IMR-90 (cell line): ENCODE data around the gene LRRC73. TPM values are rescaled to one million over a fixed set of nuclear protein-coding genes. Genes with fewer than 3 reads are reported as not detected.

ENCODE experiments used
- ATAC-seq: fragments of 200-7000 bp; cut with Tn5 transposase; 2 replicates; pipeline ENCODE4 v1.9.1; 2020; ENCODE audit warnings: low read depth, mild to moderate bottlenecking, moderate library complexity
- BruUV-seq: library from RNA; stranded (reverse); fragments of 400-500 nt; replicated peaks from 2 replicates; lab custom pipeline; 2021; lab: Mats Ljungman, UMichigan
- CTCF ChIA-PET: fragments of 300-600 bp; formaldehyde crosslinking; extraction: SDS; loops from one replicate; lab custom pipeline; 2021; ENCODE audit warnings: antibody characterized with exemption; lab: Yijun Ruan, JAX
- POLR2A ChIA-PET: fragments of 300-600 bp; sonication (Branson Sonifier 250); formaldehyde crosslinking; loops from one replicate; lab custom pipeline; 2022; ENCODE audit warnings: antibody characterized with exemption; ENCODE audit not compliant: unreplicated experiment; lab: Charles Lee
- DNase-seq: peaks from one replicate; pipeline ENCODE4 v3.0.0; 2013
- H2AFZ ChIP-seq: replicated peaks from 2 replicates; pipeline ENCODE3; 2013; ENCODE audit warnings: low read length, mild to moderate bottlenecking; ENCODE audit not compliant: poor library complexity
- H2AK5ac ChIP-seq: 2 replicates; pipeline ENCODE4 v1.6.1; 2013; ENCODE audit warnings: low read depth, low read length, inconsistent platforms
- H2AK9ac ChIP-seq: replicated peaks from 2 replicates; pipeline ENCODE3; 2013; ENCODE audit warnings: mild to moderate bottlenecking, low read depth, low read length, moderate library complexity; ENCODE audit not compliant: poor library complexity
- H2BK120ac ChIP-seq: 2 replicates; pipeline ENCODE4 v1.6.1; 2013; ENCODE audit warnings: low read depth, low read length, inconsistent platforms
- H2BK15ac ChIP-seq: 3 replicates; pipeline ENCODE4 v1.6.1; 2013; ENCODE audit warnings: low read depth, low read length, inconsistent platforms
- H2BK20ac ChIP-seq: 2 replicates; pipeline ENCODE4 v1.6.1; 2013; ENCODE audit warnings: low read depth, mild to moderate bottlenecking, inconsistent platforms, low read length, moderate library complexity
- H2BK5ac ChIP-seq: 2 replicates; pipeline ENCODE4 v1.6.1; 2013; ENCODE audit warnings: mild to moderate bottlenecking, low read depth, low read length, inconsistent platforms; ENCODE audit not compliant: poor library complexity, severe bottlenecking
- H3K14ac ChIP-seq: replicated peaks from 2 replicates; pipeline ENCODE4 v1.6.1; 2013; ENCODE audit warnings: low read depth, low read length, inconsistent platforms
- H3K18ac ChIP-seq: 2 replicates; pipeline ENCODE4 v1.6.1; 2013; ENCODE audit warnings: low read depth, low read length, control low read depth
- H3K23ac ChIP-seq: 2 replicates; pipeline ENCODE4 v1.6.1; 2013; ENCODE audit warnings: low read depth, low read length, inconsistent platforms
- H3K27ac ChIP-seq: 2 replicates; pipeline ENCODE4 v1.5.1; 2013; ENCODE audit warnings: mild to moderate bottlenecking, control low read depth, low read length; ENCODE audit not compliant: insufficient read depth
- H3K27me3 ChIP-seq: 2 replicates; pipeline ENCODE4 v1.6.1; 2013; ENCODE audit warnings: low read length; ENCODE audit not compliant: control insufficient read depth, insufficient read depth
- H3K36me3 ChIP-seq: 2 replicates; pipeline ENCODE4 v1.6.1; 2013; ENCODE audit warnings: low read length, mixed read lengths; ENCODE audit not compliant: control insufficient read depth, insufficient read depth
- H3K4ac ChIP-seq: 2 replicates; pipeline ENCODE4 v1.6.1; 2013; ENCODE audit warnings: low read depth, low read length, inconsistent platforms
- H3K4me1 ChIP-seq: 2 replicates; pipeline ENCODE4 v1.6.1; 2013; ENCODE audit warnings: low read length, mixed read lengths; ENCODE audit not compliant: control insufficient read depth, insufficient read depth
- H3K4me2 ChIP-seq: 2 replicates; pipeline ENCODE4 v1.6.1; 2013; ENCODE audit warnings: low read depth, mild to moderate bottlenecking, control low read depth, low read length, moderate library complexity
- H3K4me3 ChIP-seq: 2 replicates; pipeline ENCODE4 v1.5.1; 2013; ENCODE audit warnings: low read depth, mild to moderate bottlenecking, control low read depth, low read length, moderate library complexity; ENCODE audit not compliant: insufficient read depth
- H3K56ac ChIP-seq: 2 replicates; pipeline ENCODE4 v1.6.1; 2013; ENCODE audit warnings: low read length, inconsistent platforms; ENCODE audit not compliant: insufficient read depth; ENCODE audit errors: extremely low read depth
- H3K79me1 ChIP-seq, 2 experiments: 2 replicates each; pipeline ENCODE4 v1.6.1; 2013; ENCODE audit warnings: low read length in 2 of 2, inconsistent platforms in 1 of 2, low read depth in 1 of 2
- H3K9ac ChIP-seq: 2 replicates; pipeline ENCODE4 v1.6.1; 2013; ENCODE audit warnings: low read depth, low read length, control low read depth
- H3K9me1 ChIP-seq: 2 replicates; pipeline ENCODE4 v1.6.1; 2013; ENCODE audit warnings: low read length, inconsistent platforms; ENCODE audit not compliant: insufficient read depth
- H3K9me3 ChIP-seq: 2 replicates; pipeline ENCODE4 v1.6.1; 2013; ENCODE audit warnings: low read length; ENCODE audit not compliant: control insufficient read depth, insufficient read depth
- H4K20me1 ChIP-seq: 2 replicates; pipeline ENCODE4 v1.6.1; 2013; ENCODE audit warnings: low read length, inconsistent platforms; ENCODE audit not compliant: insufficient read depth
- H4K5ac ChIP-seq: 2 replicates; pipeline ENCODE4 v1.6.1; 2013; ENCODE audit warnings: mild to moderate bottlenecking, low read depth, low read length, control low read depth
- H4K8ac ChIP-seq, 2 experiments: 2 replicates each; pipeline ENCODE4 v1.6.1; 2013; ENCODE audit warnings: low read depth in 2 of 2, low read length in 2 of 2, control low read depth in 1 of 2, inconsistent platforms in 1 of 2
- H4K91ac ChIP-seq: 2 replicates; pipeline ENCODE4 v1.6.1; 2013; ENCODE audit warnings: low read depth, low read length, inconsistent platforms; ENCODE audit not compliant: insufficient read depth
- BHLHE40 ChIP-seq: fragments of 150-350 bp; IDR thresholded peaks from 2 replicates; pipeline ENCODE4 v1.6.1; 2016; ENCODE audit warnings: mild to moderate bottlenecking, low read depth, low read length
- CEBPB ChIP-seq: IDR thresholded peaks from 2 replicates; pipeline ENCODE4 v1.6.1; 2012; ENCODE audit warnings: low read depth, low read length, improper control_type of control experiment
- CHD1 ChIP-seq: IDR thresholded peaks from 2 replicates; pipeline ENCODE4 v1.6.1; 2012; ENCODE audit warnings: low read depth, low read length, improper control_type of control experiment
- CTCF ChIP-seq: conservative IDR thresholded peaks from 2 replicates; pipeline ENCODE4 v1.5.1; 2012; ENCODE audit warnings: mild to moderate bottlenecking, low read depth, low read length, improper control_type of control experiment
- ELK1 ChIP-seq: fragments of 150-350 bp; IDR thresholded peaks from 2 replicates; pipeline ENCODE4 v1.6.1; 2016; ENCODE audit warnings: low read depth, mild to moderate bottlenecking, low read length, moderate library complexity, borderline replicate concordance
- FOS ChIP-seq: fragments of 150-350 bp; IDR thresholded peaks from 2 replicates; pipeline ENCODE4 v1.6.1; 2016; ENCODE audit warnings: low read depth, low read length
- MAFK ChIP-seq: IDR thresholded peaks from 2 replicates; pipeline ENCODE4 v1.6.1; 2012; ENCODE audit warnings: low read depth, low read length, improper control_type of control experiment
- MAZ ChIP-seq: IDR thresholded peaks from 2 replicates; pipeline ENCODE4 v1.6.1; 2012; ENCODE audit warnings: low read depth, mild to moderate bottlenecking, low read length, improper control_type of control experiment, moderate library complexity, borderline replicate concordance
- POLR2A ChIP-seq: IDR thresholded peaks from 2 replicates; pipeline ENCODE4 v1.6.1; 2012; ENCODE audit warnings: mild to moderate bottlenecking, low read depth, low read length
- RAD21 ChIP-seq: IDR thresholded peaks from 2 replicates; pipeline ENCODE4 v1.6.1; 2012; ENCODE audit warnings: low read length, improper control_type of control experiment
- RCOR1 ChIP-seq: IDR thresholded peaks from 2 replicates; pipeline ENCODE4 v1.6.1; 2012; ENCODE audit warnings: mild to moderate bottlenecking, low read length, improper control_type of control experiment; ENCODE audit not compliant: insufficient replicate concordance
- SMC3 ChIP-seq: fragments of 150-350 bp; IDR thresholded peaks from 2 replicates; pipeline ENCODE4 v1.6.1; 2016; ENCODE audit warnings: low read depth, mild to moderate bottlenecking, antibody characterized with exemption, low read length, moderate library complexity
- USF2 ChIP-seq: fragments of 150-350 bp; IDR thresholded peaks from 2 replicates; pipeline ENCODE4 v1.6.1; 2017; ENCODE audit warnings: mild to moderate bottlenecking, antibody characterized with exemption, low read length, low read depth
- WGBS, 2 experiments: methylation state at CpG; one replicate each; pipeline versions ENCODE4 v1.1.5 to v1.1.7; 2013; ENCODE audit warnings: missing lambda C conversion rate in 2 of 2; ENCODE audit not compliant: insufficient read length in 1 of 2; ENCODE audit errors: extremely low coverage in 2 of 2; 5-methylcytosine and 5-hydroxymethylcytosine counted together
- dilution Hi-C: fragments of 300-500 bp; cut with HindIII; formaldehyde crosslinking; loops from one replicate; pipeline ENCODE4 v1.14.3; 2018; ENCODE audit warnings: low sequenced_read_pairs; ENCODE audit not compliant: unreplicated experiment
- in situ Hi-C: fragments of 300-500 bp; cut with MboI; formaldehyde crosslinking; loops from 3 replicates; pipeline ENCODE4 v1.14.3; 2019; ENCODE audit warnings: low sequenced_read_pairs, inconsistent platforms, mixed read lengths
- intact Hi-C: fragments of 100-400 bp; cut with micrococcal nuclease; formaldehyde crosslinking; loops from 2 replicates; pipeline ENCODE4 v1.10.0; 2022
- polyA plus RNA-seq, 3 experiments: library from polyadenylated mRNA; depleted of rRNA; stranded (reverse); fragments of >200 nt; gene quantifications; 2 replicates each; pipeline ENCODE4 v1.2.3, GENCODE V29; 2012; ENCODE audit warnings: low replicate concordance in 1 of 3
- total RNA-seq: library from RNA; depleted of rRNA; stranded (reverse); fragments of >200 nt; gene quantifications from 2 replicates; pipeline ENCODE4 v1.2.3, GENCODE V29; 2012

The LRRC73 gene
- total and polyA plus RNA-seq, 2 of the 4 experiments (the other 2 are of a cell fraction) = under 0.01 to 0.31 TPM

GRCh38 chr6:43521836-43522235 lies 11.7 kb upstream of the LRRC73 start:
- dilution Hi-C loops (no loop called here), intact Hi-C loops (loop anchor here (5.0 kb wide), 1 partner anchor 40 kb away; no protein-coding TSS in a partner anchor), in situ Hi-C loops (no loop called here)
- Histone ChIP-seq H4K20me1 (no peaks in the 10 kb centered on the region; the same call in 1 of the 2 replicates), H3K14ac (no peak overlapping the region), H2BK120ac (no peak overlapping the region), H2BK15ac (no peak overlapping the region), H4K8ac (no peak overlapping the region), H3K23ac (no peak overlapping the region), H3K4me1 (peaks cover 6% of the 10 kb centered on the region), H3K9me1 (peaks cover 5% of the 10 kb centered on the region; the same call in 1 of the 2 replicates), H3K4me2 (no peak overlapping the region), H3K79me1 (peaks cover 15 to 44% of the 10 kb centered on the region in 2 experiments), H2BK5ac (no peak overlapping the region), H3K27ac (no peak overlapping the region), H2AFZ (no peak overlapping the region), H3K4ac (no peak overlapping the region), H3K27me3 (no peaks in the 10 kb centered on the region), H3K9me3 (no peaks in the 10 kb centered on the region), H4K5ac (no peak overlapping the region), H2AK5ac (no peak overlapping the region), H3K18ac (no peak overlapping the region), H3K9ac (no peak overlapping the region), H2AK9ac (no peak overlapping the region), H2BK20ac (no peak overlapping the region), H4K91ac (no peak overlapping the region), H3K56ac (no peak overlapping the region), H3K36me3 (peaks cover 64% of the 10 kb centered on the region), H3K4me3 (no peak overlapping the region)
- DNase-seq (no peak), ATAC-seq (no peak)
- ChIA-PET CTCF (no interaction called here), POLR2A (no interaction called here)
- WGBS, 2 experiments = no CpG with 5 or more reads among the region's 2 CpGs
- TF ChIP-seq SMC3 = no peak
- TF ChIP-seq USF2 = no peak
- TF ChIP-seq POLR2A = no peak
- TF ChIP-seq CHD1 = no peak
- no peak for TF ChIP-seq BHLHE40
- no peak for TF ChIP-seq MAFK
- TF ChIP-seq CTCF = no peak
- no peak for TF ChIP-seq FOS
- TF ChIP-seq CEBPB = no peak
- TF ChIP-seq RAD21 = no peak
- no peak for TF ChIP-seq RCOR1
- no peak for TF ChIP-seq MAZ
- TF ChIP-seq ELK1 = no peak
- no TSS peak for BruUV-seq
